Caco-2 (cell line): ENCODE results near the gene SNX6. TPM values are rescaled to one million over a fixed set of nuclear protein-coding genes. Genes with fewer than 3 reads are reported as not detected.

ENCODE experiments used
- BruUV-seq: library from RNA; stranded (reverse); fragments of 400-500 nt; replicated peaks from 2 replicates; lab custom pipeline; 2021; lab: Mats Ljungman, UMichigan
- CTCF ChIA-PET: fragments of 300-600 bp; sonication (Branson Sonifier 250); formaldehyde crosslinking; loops from one replicate; lab custom pipeline; 2022; ENCODE audit warnings: antibody characterized with exemption; lab: Charles Lee
- POLR2A ChIA-PET: fragments of 300-600 bp; sonication (Branson Sonifier 250); formaldehyde crosslinking; loops from one replicate; lab custom pipeline; 2022; ENCODE audit warnings: antibody characterized with exemption; lab: Charles Lee
- DNase-seq, 2 experiments: peaks; one replicate each; pipeline versions ENCODE4 v3.0.0 to v3.0.0-alpha.2; 2020 to 2022
- H3K27me3 ChIP-seq: replicated peaks from 2 replicates; pipeline ENCODE4 v1.6.0; 2011; ENCODE audit warnings: low read length; ENCODE audit not compliant: control insufficient read depth, insufficient read depth
- H3K36me3 ChIP-seq: 2 replicates; pipeline ENCODE4 v1.5.1; 2011; ENCODE audit warnings: low read length; ENCODE audit not compliant: control insufficient read depth, insufficient read depth
- H3K4me1 ChIP-seq: fragments of 250-450 bp; sonication (Bioruptor Pico); 2 replicates; pipeline ENCODE4 v1.5.1; 2020; ENCODE audit warnings: mild to moderate bottlenecking
- H3K4me3 ChIP-seq: 2 replicates; pipeline ENCODE4 v1.5.1; 2011; ENCODE audit warnings: low read depth, mild to moderate bottlenecking, control low read depth, low read length
- H3K9me3 ChIP-seq: fragments of 250-450 bp; sonication (Bioruptor Pico); 2 replicates; pipeline ENCODE4 v1.5.1; 2020; ENCODE audit warnings: mild to moderate bottlenecking, moderate library complexity
- H3K27ac Mint-ChIP-seq: one replicate; pipeline ENCODE4 v1.8.0; 2022; ENCODE audit warnings: mixed read lengths; ENCODE audit not compliant: unreplicated experiment
- H3K27me3 Mint-ChIP-seq: one replicate; pipeline ENCODE4 v1.8.0; 2022; ENCODE audit warnings: mixed read lengths; ENCODE audit not compliant: insufficient read depth, unreplicated experiment
- H3K36me3 Mint-ChIP-seq: one replicate; pipeline ENCODE4 v1.8.0; 2022; ENCODE audit warnings: mild to moderate bottlenecking, mixed read lengths; ENCODE audit not compliant: insufficient read depth, unreplicated experiment
- H3K4me1 Mint-ChIP-seq: one replicate; pipeline ENCODE4 v1.8.0; 2022; ENCODE audit warnings: low read depth, mixed read lengths; ENCODE audit not compliant: unreplicated experiment
- H3K4me3 Mint-ChIP-seq: one replicate; pipeline ENCODE4 v1.8.0; 2022; ENCODE audit warnings: mild to moderate bottlenecking, moderate library complexity, mixed read lengths; ENCODE audit not compliant: unreplicated experiment
- H3K9me3 Mint-ChIP-seq: one replicate; pipeline ENCODE4 v1.8.0; 2022; ENCODE audit warnings: mixed read lengths; ENCODE audit not compliant: unreplicated experiment
- intact Hi-C: fragments of 100-400 bp; cut with micrococcal nuclease; formaldehyde crosslinking; loops from one replicate; pipeline ENCODE4 v1.10.0; 2022; ENCODE audit not compliant: unreplicated experiment
- total RNA-seq: library from RNA; stranded (reverse); gene quantifications from 2 replicates; pipeline ENCODE4 v1.2.3, GENCODE V29; 2022
- TF ChIP-seq, protein P1 (sequence below), 2 experiments: fragments of 200-600 bp in 1 of 2; IDR thresholded peaks; 1 replicate in 1 of 2; 2 replicates in 1 of 2; pipeline versions ENCODE4 v1.5.1 to v1.8.0; 2011 to 2022; ENCODE audit warnings: antibody characterized with exemption in 1 of 2, control low read depth in 1 of 2, inconsistent platforms in 1 of 2, low read depth in 1 of 2, low read length in 1 of 2, mild to moderate bottlenecking in 1 of 2, moderate library complexity in 1 of 2; ENCODE audit not compliant: insufficient read depth in 1 of 2, severe bottlenecking in 1 of 2, unreplicated experiment in 1 of 2

The SNX6 gene
- total RNA-seq, 1 experiment from 2014 or later = 106 TPM

- no peak for DNase-seq
- peaks cover 6% of the 10 kb centered on the region for H3K36me3 Mint-ChIP-seq
- TF ChIP-seq, protein P1, sequence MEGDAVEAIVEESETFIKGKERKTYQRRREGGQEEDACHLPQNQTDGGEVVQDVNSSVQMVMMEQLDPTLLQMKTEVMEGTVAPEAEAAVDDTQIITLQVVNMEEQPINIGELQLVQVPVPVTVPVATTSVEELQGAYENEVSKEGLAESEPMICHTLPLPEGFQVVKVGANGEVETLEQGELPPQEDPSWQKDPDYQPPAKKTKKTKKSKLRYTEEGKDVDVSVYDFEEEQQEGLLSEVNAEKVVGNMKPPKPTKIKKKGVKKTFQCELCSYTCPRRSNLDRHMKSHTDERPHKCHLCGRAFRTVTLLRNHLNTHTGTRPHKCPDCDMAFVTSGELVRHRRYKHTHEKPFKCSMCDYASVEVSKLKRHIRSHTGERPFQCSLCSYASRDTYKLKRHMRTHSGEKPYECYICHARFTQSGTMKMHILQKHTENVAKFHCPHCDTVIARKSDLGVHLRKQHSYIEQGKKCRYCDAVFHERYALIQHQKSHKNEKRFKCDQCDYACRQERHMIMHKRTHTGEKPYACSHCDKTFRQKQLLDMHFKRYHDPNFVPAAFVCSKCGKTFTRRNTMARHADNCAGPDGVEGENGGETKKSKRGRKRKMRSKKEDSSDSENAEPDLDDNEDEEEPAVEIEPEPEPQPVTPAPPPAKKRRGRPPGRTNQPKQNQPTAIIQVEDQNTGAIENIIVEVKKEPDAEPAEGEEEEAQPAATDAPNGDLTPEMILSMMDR (IDR thresholded peaks at IDR 0.05; ENCODE audit: insufficient read depth in 1 of 2, low read depth in 1 of 2, low read length in 1 of 2, severe bottlenecking in 1 of 2, unreplicated experiment in 1 of 2) = no peak
- H3K4me1 ChIP-seq = peaks cover 6% of the 10 kb centered on the region; the same call in 1 of the 2 replicates
- H3K4me1 Mint-ChIP-seq = peaks cover 7% of the 10 kb centered on the region
- no TSS peak for BruUV-seq
- no peaks in the 10 kb centered on the region for H3K27me3 Mint-ChIP-seq
- no peak overlapping the region for H3K4me3 Mint-ChIP-seq
- no peaks in the 10 kb centered on the region for H3K27me3 ChIP-seq
- ChIA-PET CTCF (no interaction called here), POLR2A (no interaction called here)
- intact Hi-C loops = no loop called here
- H3K9me3 Mint-ChIP-seq = peaks cover 10% of the 10 kb centered on the region
- H3K27ac Mint-ChIP-seq = no peak overlapping the region
- H3K4me3 ChIP-seq = no peak overlapping the region
- no peaks in the 10 kb centered on the region for H3K9me3 ChIP-seq
- no peaks in the 10 kb centered on the region for H3K36me3 ChIP-seq
These were observed 2.5 kb upstream of the SNX6 start for GRCh38 chr14:34632411-34632978.

GRCh38 chr14:34629344-34629656 lies 648 bp downstream of the SNX6 start:
- Mint-ChIP-seq H3K27me3 (no peaks in the 10 kb centered on the region), H3K4me3 (peak overlapping the region; percentile 99), H3K36me3 (peaks cover 27% of the 10 kb centered on the region), H3K27ac (peak overlapping the region; percentile 77), H3K9me3 (peaks cover 10% of the 10 kb centered on the region), H3K4me1 (no peaks in the 10 kb centered on the region)
- no peaks in the 10 kb centered on the region for H3K9me3 ChIP-seq
- peaks cover 6% of the 10 kb centered on the region; the same call in 1 of the 2 replicates for H3K4me1 ChIP-seq
- no peaks in the 10 kb centered on the region for H3K27me3 ChIP-seq
- TF ChIP-seq, protein P1 (IDR thresholded peaks at IDR 0.05; ENCODE audit: insufficient read depth in 1 of 2, low read depth in 1 of 2, low read length in 1 of 2, severe bottlenecking in 1 of 2, unreplicated experiment in 1 of 2) = no peak
- H3K4me3 ChIP-seq = peak overlapping the region; percentile 89
- CTCF ChIA-PET = no interaction called here
- BruUV-seq = no TSS peak
- H3K36me3 ChIP-seq = no peaks in the 10 kb centered on the region
- intact Hi-C loops = no loop called here
- POLR2A ChIA-PET = no interaction called here
- DNase-seq = no peak

GRCh38 chr14:34628681-34629135 lies 1.2 kb downstream of the SNX6 start:
- BruUV-seq = no TSS peak
- Mint-ChIP-seq H3K9me3 (peaks cover 10% of the 10 kb centered on the region), H3K4me1 (no peaks in the 10 kb centered on the region), H3K27me3 (no peaks in the 10 kb centered on the region), H3K27ac (peak overlapping the region; percentile 77), H3K36me3 (peaks cover 27% of the 10 kb centered on the region), H3K4me3 (peak overlapping the region; percentile 99)
- Histone ChIP-seq H3K27me3 (no peaks in the 10 kb centered on the region), H3K4me1 (peaks cover 6% of the 10 kb centered on the region; the same call in 1 of the 2 replicates), H3K9me3 (no peaks in the 10 kb centered on the region), H3K36me3 (no peaks in the 10 kb centered on the region), H3K4me3 (peak overlapping the region; percentile 89)
- intact Hi-C loops = no loop called here
- POLR2A ChIA-PET = no interaction called here
- no peak for DNase-seq
- TF ChIP-seq, protein P1 (IDR thresholded peaks at IDR 0.05; ENCODE audit: insufficient read depth in 1 of 2, low read depth in 1 of 2, low read length in 1 of 2, severe bottlenecking in 1 of 2, unreplicated experiment in 1 of 2) = no peak
- CTCF ChIA-PET = no interaction called here
